ENCODE results near the gene KLHL29. TPM values are rescaled to one million over a fixed set of nuclear protein-coding genes. Genes with fewer than 3 reads are reported as not detected.
"Not testable (repeated sequence)": the region's sequence is repeated elsewhere in the genome, so short reads cannot be mapped to it uniquely, and the experiment has no call there.

KLHL29 gene
- total and polyA plus RNA-seq, 2 experiments from 2014 or later = 1.9 to 6.4 TPM

DNA sequence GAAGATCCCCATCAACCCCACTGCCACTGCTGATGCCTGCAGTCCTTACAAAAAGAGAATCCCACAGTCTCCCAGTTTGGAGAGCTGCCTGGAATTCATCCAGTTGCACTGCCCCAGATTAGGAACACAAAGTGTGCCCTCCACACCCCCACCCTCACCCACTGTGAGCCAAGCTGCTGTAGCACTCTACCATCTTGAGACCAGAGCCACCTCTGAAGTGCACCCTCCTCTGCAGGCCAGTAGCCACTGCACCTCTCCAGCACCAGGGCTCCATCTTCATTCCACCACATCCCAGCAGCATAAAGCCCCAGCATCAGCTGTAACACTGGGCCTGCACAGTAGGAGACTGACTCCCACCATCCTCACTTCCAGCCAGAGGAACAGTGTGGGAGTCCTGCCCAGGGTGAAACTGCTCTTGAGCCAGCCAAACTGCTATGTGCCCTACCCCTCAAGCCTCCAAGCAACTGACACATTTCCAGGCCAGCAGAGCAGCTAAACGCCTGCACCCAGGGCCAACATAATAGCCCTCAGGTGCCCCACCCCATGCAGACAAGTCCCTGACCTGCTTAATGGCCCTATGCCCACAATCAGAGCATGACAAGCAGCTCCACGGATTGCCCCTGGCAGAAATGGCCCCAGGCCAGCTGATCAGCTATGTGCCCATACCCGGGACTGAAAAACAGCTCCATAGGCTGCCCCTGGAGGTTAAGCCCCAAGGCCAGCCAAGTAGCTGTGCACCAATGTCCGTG is 335.9 kb downstream of the KLHL29 start:
- 81 to 84% methylated on average over 4 of the region's 4 CpGs for WGBS, 2 experiments (ENCODE audit: low coverage in 1 of 2, low lambda C conversion rate in 2 of 2, missing lambda C conversion rate in 2 of 2)
- TF ChIP-seq EZH2phosphoT487 (IDR thresholded peaks at IDR 0.05; ENCODE audit: insufficient read depth, low read depth) = no peak
- no peak for TF ChIP-seq EZH2 (IDR thresholded peaks at IDR 0.05; ENCODE audit: insufficient read depth, poor library complexity, severe bottlenecking)
- H3K79me2 ChIP-seq (ENCODE audit: insufficient read depth) = no peaks in the 10 kb centered on the region
- no peaks in the 10 kb centered on the region for H3F3A ChIP-seq (ENCODE audit: insufficient read depth)
- H3K27ac ChIP-seq = no peak overlapping the region
- H3K4me3 ChIP-seq = no peak overlapping the region
- no peaks in the 10 kb centered on the region for H3K9me3 ChIP-seq (ENCODE audit: low read depth)
- no peak overlapping the region for H2AFZ ChIP-seq
- DNase-seq = no peak
- no peaks in the 10 kb centered on the region for H4K20me1 ChIP-seq (ENCODE audit: insufficient read depth)
- peaks cover 8% of the 10 kb centered on the region; the same call in 1 of the 2 replicates for H3K36me3 ChIP-seq (ENCODE audit: low read depth)
- no peaks in the 10 kb centered on the region for H3K27me3 ChIP-seq (replicated peaks; ENCODE audit: insufficient read depth)
- H3K9ac ChIP-seq = no peak overlapping the region
- in situ Hi-C loops (cut with MboI) = no loop called here
- H3K4me2 ChIP-seq (ENCODE audit: unreplicated experiment) = no peak overlapping the region
- H3K4me1 ChIP-seq (ENCODE audit: insufficient read depth) = no peaks in the 10 kb centered on the region
- H3K9me2 ChIP-seq (ENCODE audit: insufficient read depth) = no peaks in the 10 kb centered on the region; the same call in 1 of the 2 replicates

DNA sequence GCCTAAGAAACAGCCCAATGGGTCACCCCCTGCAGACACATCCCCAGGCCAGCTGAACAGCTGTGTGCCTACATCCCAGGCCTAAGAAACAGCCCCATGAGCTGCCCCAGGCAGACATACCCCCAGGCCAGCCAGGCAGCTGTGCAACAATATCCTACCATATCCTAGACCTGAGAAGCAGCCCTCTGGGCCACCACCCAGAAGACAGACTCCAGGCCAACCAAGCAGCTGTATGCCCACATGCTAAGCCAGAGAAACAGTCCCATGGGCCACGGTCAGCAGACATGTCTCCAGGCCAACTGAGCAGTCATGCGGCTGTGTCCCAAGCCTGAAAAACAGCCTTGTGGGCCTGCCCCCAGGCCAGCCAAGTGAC is 336.5 kb downstream of the KLHL29 start:
- no peak for TF ChIP-seq EZH2 (IDR thresholded peaks at IDR 0.05; ENCODE audit: insufficient read depth, poor library complexity, severe bottlenecking)
- TF ChIP-seq EZH2phosphoT487 (IDR thresholded peaks at IDR 0.05; ENCODE audit: insufficient read depth, low read depth) = no peak

DNA sequence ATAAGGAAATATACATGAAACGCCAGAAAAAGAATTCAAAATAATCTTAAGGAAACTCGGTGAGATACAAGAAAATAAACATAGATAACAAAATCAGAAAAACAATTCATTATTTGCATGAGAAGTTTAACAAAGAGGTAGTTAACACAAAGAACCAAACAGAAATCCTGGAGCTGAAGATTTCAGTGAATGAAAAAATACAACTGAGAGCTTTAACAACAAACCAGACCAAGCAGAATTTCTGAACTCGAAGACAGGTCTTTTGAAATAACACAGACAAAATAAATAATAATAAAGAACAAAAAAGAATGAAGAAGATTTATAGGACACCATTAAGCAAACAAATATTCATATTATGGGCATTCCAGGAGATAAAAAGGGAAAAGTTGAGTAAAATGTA is 337.3 kb downstream of the KLHL29 start:
- H3K9ac ChIP-seq = no peak overlapping the region
- no peaks in the 10 kb centered on the region for H3F3A ChIP-seq (ENCODE audit: insufficient read depth)
- no peak overlapping the region for H3K27ac ChIP-seq
- H2AFZ ChIP-seq = no peak overlapping the region
- no peak overlapping the region for H3K4me2 ChIP-seq (ENCODE audit: unreplicated experiment)
- H3K36me3 ChIP-seq (ENCODE audit: low read depth) = peaks cover 8% of the 10 kb centered on the region; the same call in 1 of the 2 replicates
- H3K79me2 ChIP-seq (ENCODE audit: insufficient read depth) = no peaks in the 10 kb centered on the region
- H3K27me3 ChIP-seq (replicated peaks; ENCODE audit: insufficient read depth) = no peaks in the 10 kb centered on the region
- TF ChIP-seq EZH2phosphoT487 (IDR thresholded peaks at IDR 0.05; ENCODE audit: insufficient read depth, low read depth) (no peak), EZH2 (IDR thresholded peaks at IDR 0.05; ENCODE audit: insufficient read depth, poor library complexity, severe bottlenecking) (no peak)
- no peak overlapping the region for H3K4me3 ChIP-seq
- no peaks in the 10 kb centered on the region for H3K9me3 ChIP-seq (ENCODE audit: low read depth)
- H4K20me1 ChIP-seq (ENCODE audit: insufficient read depth) = no peaks in the 10 kb centered on the region
- DNase-seq = no peak
- 87 to 92% methylated on average over 3 of the region's 3 CpGs for whole genome bisulfite sequencing, 2 experiments (ENCODE audit: low coverage in 1 of 2, low lambda C conversion rate in 2 of 2, missing lambda C conversion rate in 2 of 2)
- H3K9me2 ChIP-seq (ENCODE audit: insufficient read depth) = no peaks in the 10 kb centered on the region; the same call in 1 of the 2 replicates
- in situ Hi-C loops (cut with MboI) = no loop called here
- no peaks in the 10 kb centered on the region for H3K4me1 ChIP-seq (ENCODE audit: insufficient read depth)

More for the DNA sequence above, 336.5 kb downstream of the KLHL29 start:
- Histone ChIP-seq H3K9me2 (ENCODE audit: insufficient read depth) (no peaks in the 10 kb centered on the region; the same call in 1 of the 2 replicates), H3K4me3 (no peak overlapping the region), H3K27me3 (replicated peaks; ENCODE audit: insufficient read depth) (no peaks in the 10 kb centered on the region), H3F3A (ENCODE audit: insufficient read depth) (no peaks in the 10 kb centered on the region), H2AFZ (no peak overlapping the region), H4K20me1 (ENCODE audit: insufficient read depth) (no peaks in the 10 kb centered on the region), H3K36me3 (ENCODE audit: low read depth) (peaks cover 8% of the 10 kb centered on the region; the same call in 1 of the 2 replicates), H3K4me2 (ENCODE audit: unreplicated experiment) (no peak overlapping the region), H3K9me3 (ENCODE audit: low read depth) (no peaks in the 10 kb centered on the region), H3K9ac (no peak overlapping the region), H3K79me2 (ENCODE audit: insufficient read depth) (no peaks in the 10 kb centered on the region), H3K27ac (no peak overlapping the region), H3K4me1 (ENCODE audit: insufficient read depth) (no peaks in the 10 kb centered on the region)
- DNase-seq = no peak
- in situ Hi-C loops (cut with MboI) = no loop called here
- WGBS, 2 experiments (ENCODE audit: low coverage in 1 of 2, low lambda C conversion rate in 2 of 2, missing lambda C conversion rate in 2 of 2) = 89 to 98% methylated on average over 2 of the region's 2 CpGs

DNA sequence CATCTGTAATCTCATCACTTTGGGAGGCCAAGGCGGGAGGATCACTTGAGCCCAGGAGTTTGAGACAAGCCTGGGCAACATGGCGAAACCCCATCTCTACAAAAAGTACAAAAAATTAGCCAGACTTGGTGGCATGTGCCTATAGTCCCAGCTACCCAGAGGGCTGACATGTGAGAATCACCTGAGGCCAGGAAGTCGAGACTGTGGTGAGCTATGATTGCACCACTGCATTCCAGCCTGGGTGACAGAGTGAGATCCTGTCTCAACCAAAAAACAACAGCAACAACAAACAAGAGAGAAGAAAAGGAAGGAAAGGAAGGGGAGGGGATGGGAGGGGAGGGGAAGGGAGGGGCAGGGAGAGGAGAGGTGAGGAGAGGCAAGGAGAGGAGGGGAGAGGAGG is 338.1 kb downstream of the KLHL29 start:
- H2AFZ ChIP-seq; DNase-seq; H3K4me2 ChIP-seq (ENCODE audit: unreplicated experiment); in situ Hi-C loops (cut with MboI); H3K36me3 ChIP-seq (ENCODE audit: low read depth); H3F3A ChIP-seq (ENCODE audit: insufficient read depth); H3K9ac ChIP-seq; H4K20me1 ChIP-seq (ENCODE audit: insufficient read depth); H3K79me2 ChIP-seq (ENCODE audit: insufficient read depth); H3K27me3 ChIP-seq (replicated peaks; ENCODE audit: insufficient read depth); H3K9me2 ChIP-seq (ENCODE audit: insufficient read depth); H3K4me1 ChIP-seq (ENCODE audit: insufficient read depth); H3K9me3 ChIP-seq (ENCODE audit: low read depth); H3K27ac ChIP-seq; H3K4me3 ChIP-seq: not testable (repeated sequence)
- WGBS, 2 experiments (ENCODE audit: low coverage in 1 of 2, low lambda C conversion rate in 2 of 2, missing lambda C conversion rate in 2 of 2) = 95 to 98% methylated on average over 3 of the region's 3 CpGs

Data from GM23248 (cell line).